ENCODE measurements around the gene SUSD1. TPM values are rescaled to one million over a fixed set of nuclear protein-coding genes. Genes with fewer than 3 reads are reported as not detected.

The SUSD1 gene
- total RNA-seq, 1 experiment from 2014 or later: 8.1 TPM

DNA sequence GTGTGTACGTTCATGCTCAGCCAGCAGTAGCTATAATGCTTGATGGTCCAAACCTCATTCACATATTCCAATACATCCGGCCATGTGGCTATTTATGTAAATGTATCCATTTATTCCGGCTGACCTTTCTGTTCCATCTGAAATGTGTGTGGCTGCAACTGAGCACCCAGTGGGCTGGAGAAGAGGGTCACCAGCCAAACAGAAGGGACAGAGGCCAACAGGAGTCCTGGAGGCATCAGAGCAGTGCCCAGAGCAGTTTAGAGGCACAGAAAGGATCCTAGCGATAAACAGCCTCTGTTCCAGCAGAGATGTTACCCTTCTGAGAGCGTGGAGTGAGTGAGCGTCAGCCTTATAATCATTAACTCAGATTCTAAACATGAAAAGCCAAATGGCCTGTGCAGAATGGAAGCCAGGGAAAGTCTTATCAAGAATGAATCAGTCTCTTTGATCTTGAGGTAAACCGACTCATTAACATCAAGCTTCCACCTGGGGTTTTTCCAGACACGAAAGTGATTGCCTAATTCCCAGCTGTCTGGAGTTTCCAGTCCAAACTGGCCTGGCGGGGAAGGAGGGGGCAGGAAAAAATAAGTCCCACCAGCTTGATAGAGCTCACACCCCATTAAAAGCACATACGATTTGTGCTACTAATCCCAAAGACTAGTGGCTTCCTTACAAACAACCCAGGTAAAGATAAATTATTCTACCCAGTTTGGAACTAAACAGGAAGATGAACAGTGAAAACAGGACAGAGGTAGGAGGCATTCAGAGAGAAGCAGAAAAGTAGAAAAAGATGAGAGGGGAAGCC, 55.7 kb downstream of the SUSD1 start:
- no peak overlapping the region for H2BK5ac ChIP-seq (ENCODE audit: insufficient read length, low read length)
- H3K27me3 ChIP-seq (ENCODE audit: insufficient read depth, low read length): no peaks in the 10 kb centered on the region
- H3K9me3 ChIP-seq (ENCODE audit: control insufficient read depth, low read depth, low read length): no peaks in the 10 kb centered on the region
- no peak overlapping the region for H3K27ac ChIP-seq (ENCODE audit: insufficient read length, low read depth, low read length)
- no peaks in the 10 kb centered on the region for H3K79me2 ChIP-seq (ENCODE audit: insufficient read depth, low read length)
- no peaks in the 10 kb centered on the region for H4K20me1 ChIP-seq (ENCODE audit: control insufficient read depth, insufficient read depth, insufficient read length)
- peaks cover 0 to 7% (median 3%) of the 10 kb centered on the region in 3 experiments; a peak in 3 of 7 replicates for H3K36me3 Mint-ChIP-seq (ENCODE audit: insufficient read depth in 1 of 3, low read depth in 3 of 3)
- WGBS (ENCODE audit: extremely low coverage, insufficient read length, low lambda C conversion rate): no CpG with 5 or more reads among the region's 10 CpGs
- H3K4me3 Mint-ChIP-seq: no peak overlapping the region; a peak in 1 of 5 replicates
- H2AFZ ChIP-seq (ENCODE audit: low read length): no peak overlapping the region
- no peak for DNase-seq
- no peak overlapping the region for H3K23ac ChIP-seq (ENCODE audit: insufficient read length, low read depth, low read length)
- H3K4ac ChIP-seq (ENCODE audit: low read depth, low read length): no peak overlapping the region
- no peaks in the 10 kb centered on the region for H3K27me3 Mint-ChIP-seq (ENCODE audit: low read depth)
- H3K27ac Mint-ChIP-seq: peak overlapping the region; percentile 9 to 67 (median 13); a peak in 4 of 7 replicates
- H3K56ac ChIP-seq (ENCODE audit: insufficient read length, low read depth, low read length): no peak overlapping the region
- H4K5ac ChIP-seq (ENCODE audit: insufficient read length, low read depth, low read length): no peak overlapping the region
- H3K79me1 ChIP-seq (ENCODE audit: insufficient read depth, low read depth, low read length, poor library complexity, severe bottlenecking): no peaks in the 10 kb centered on the region
- H4K8ac ChIP-seq (replicated peaks; ENCODE audit: insufficient read length, low read depth, low read length): no peak overlapping the region
- H3K4me2 ChIP-seq (ENCODE audit: insufficient read depth, insufficient read length, low read length): no peak overlapping the region
- no peaks in the 10 kb centered on the region for H3K23me2 ChIP-seq (ENCODE audit: insufficient read length, low read depth, low read length, poor library complexity, severe bottlenecking)
- H3K4me1 ChIP-seq (ENCODE audit: insufficient read depth, low read length): 0 out of 2 replicates have a peak, but pooled peaks cover 4% of the 10 kb centered on the region
- H3T11ph ChIP-seq (ENCODE audit: low read length): no peak overlapping the region
- no peak overlapping the region for H2BK12ac ChIP-seq (ENCODE audit: insufficient read length, low read depth, low read length)
- TF ChIP-seq, protein P1, sequence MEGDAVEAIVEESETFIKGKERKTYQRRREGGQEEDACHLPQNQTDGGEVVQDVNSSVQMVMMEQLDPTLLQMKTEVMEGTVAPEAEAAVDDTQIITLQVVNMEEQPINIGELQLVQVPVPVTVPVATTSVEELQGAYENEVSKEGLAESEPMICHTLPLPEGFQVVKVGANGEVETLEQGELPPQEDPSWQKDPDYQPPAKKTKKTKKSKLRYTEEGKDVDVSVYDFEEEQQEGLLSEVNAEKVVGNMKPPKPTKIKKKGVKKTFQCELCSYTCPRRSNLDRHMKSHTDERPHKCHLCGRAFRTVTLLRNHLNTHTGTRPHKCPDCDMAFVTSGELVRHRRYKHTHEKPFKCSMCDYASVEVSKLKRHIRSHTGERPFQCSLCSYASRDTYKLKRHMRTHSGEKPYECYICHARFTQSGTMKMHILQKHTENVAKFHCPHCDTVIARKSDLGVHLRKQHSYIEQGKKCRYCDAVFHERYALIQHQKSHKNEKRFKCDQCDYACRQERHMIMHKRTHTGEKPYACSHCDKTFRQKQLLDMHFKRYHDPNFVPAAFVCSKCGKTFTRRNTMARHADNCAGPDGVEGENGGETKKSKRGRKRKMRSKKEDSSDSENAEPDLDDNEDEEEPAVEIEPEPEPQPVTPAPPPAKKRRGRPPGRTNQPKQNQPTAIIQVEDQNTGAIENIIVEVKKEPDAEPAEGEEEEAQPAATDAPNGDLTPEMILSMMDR (conservative IDR thresholded peaks at IDR 0.05): no peak
- H2BK15ac ChIP-seq (ENCODE audit: low read depth, low read length): no peak overlapping the region
- H3K4me1 Mint-ChIP-seq: peaks cover 21 to 35% of the 10 kb centered on the region in 2 experiments
- H2BK20ac ChIP-seq (ENCODE audit: low read depth, low read length, poor library complexity, severe bottlenecking): no peak overlapping the region
- no peaks in the 10 kb centered on the region for H3K9me3 Mint-ChIP-seq
- no peak overlapping the region for H3K9ac ChIP-seq (ENCODE audit: extremely low read depth, insufficient read length, low read length)
- no peak overlapping the region for H2BK120ac ChIP-seq (ENCODE audit: low read depth, low read length, poor library complexity, severe bottlenecking)
- no peak overlapping the region for H4K91ac ChIP-seq (ENCODE audit: insufficient read length, low read depth, low read length)
- no peak overlapping the region for H3K14ac ChIP-seq (ENCODE audit: insufficient read depth, low read length)
- H3K18ac ChIP-seq (ENCODE audit: insufficient read length, low read depth, low read length): no peak overlapping the region
- no peak overlapping the region for H2AK5ac ChIP-seq (ENCODE audit: insufficient read length, low read length)
